Body of pancreas (tissue), 4 donors: ENCODE results near the gene CRYAA. TPM values are rescaled to one million over a fixed set of nuclear protein-coding genes. Genes with fewer than 3 reads are reported as not detected.
A peak's percentile ranks its signal among the peaks of the same experiment; 100 is the strongest.

ENCODE experiments used
- ATAC-seq: fragments of 150-250 bp; one replicate; pipeline ENCODE4 v1.9.1; 2016
- DNase-seq, 4 donors: peaks; one replicate each; pipeline ENCODE4 v3.0.0-alpha.2; 2019
- H3K27ac ChIP-seq, 4 donors: fragments of 200-600 bp; sonication (generic); 1 replicate in 3 of 4; 2 replicates in 1 of 4; pipeline versions ENCODE4 v1.5.1 to v1.6.1; 2016 to 2019; ENCODE audit warnings: mild to moderate bottlenecking in 1 of 4, mixed read lengths in 1 of 4, moderate library complexity in 1 of 4
- H3K27me3 ChIP-seq, 2 donors: fragments of 200-600 bp; sonication (generic); one replicate each; pipeline ENCODE4 v1.6.0; 2016; ENCODE audit warnings: mild to moderate bottlenecking in 1 of 2
- H3K36me3 ChIP-seq, 2 donors: fragments of 200-600 bp; sonication (generic); replicated peaks in 1 of 2; 2 replicates each; pipeline ENCODE4 v1.5.1; 2016; ENCODE audit warnings: low read depth in 2 of 2; ENCODE audit not compliant: insufficient read depth in 1 of 2
- H3K4me1 ChIP-seq: fragments of 200-600 bp; sonication (generic); one replicate; pipeline ENCODE4 v1.6.0; 2016
- H3K4me3 ChIP-seq, 2 donors: fragments of 200-600 bp; sonication (generic); 1 replicate in 1 of 2; 2 replicates in 1 of 2; pipeline ENCODE4 v1.5.1; 2016 to 2019
- H3K9me3 ChIP-seq, 3 donors: fragments of 200-600 bp; sonication (generic); 1 replicate in 2 of 3; 2 replicates in 1 of 3; pipeline ENCODE4 v1.5.1; 2016
- POLR2A ChIP-seq, 3 donors: fragments of 450-650 bp; IDR thresholded peaks; one replicate each; pipeline ENCODE4 v1.6.1; 2016; ENCODE audit warnings: antibody characterized with exemption in 3 of 3, mild to moderate bottlenecking in 2 of 3
- WGBS, 2 donors: methylation state at CpG; one replicate each; pipeline ENCODE4 v1.1.5; 2017; 5-methylcytosine and 5-hydroxymethylcytosine counted together
- intact Hi-C: fragments of 100-400 bp; cut with DNase I; formaldehyde crosslinking; loops from one replicate; pipeline ENCODE4 v1.15.1; 2023
- total RNA-seq, 2 donors: library from RNA; depleted of rRNA; stranded (reverse); fragments of >200 nt; gene quantifications; one replicate each; pipeline ENCODE4 v1.1.0, GENCODE V29; 2016
- TF ChIP-seq, protein P1 (sequence below), 7 experiments: fragments of 450-650 bp in 4 of 7; fragments of 200-600 bp in 3 of 7; sonication (generic) in 3 of 7; IDR thresholded peaks; one replicate each; pipeline ENCODE4 v1.5.1; 2016 to 2019; ENCODE audit warnings: antibody characterized with exemption in 7 of 7

CRYAA gene
- total RNA-seq, 2 donors from 2014 or later = not detected

DNA sequence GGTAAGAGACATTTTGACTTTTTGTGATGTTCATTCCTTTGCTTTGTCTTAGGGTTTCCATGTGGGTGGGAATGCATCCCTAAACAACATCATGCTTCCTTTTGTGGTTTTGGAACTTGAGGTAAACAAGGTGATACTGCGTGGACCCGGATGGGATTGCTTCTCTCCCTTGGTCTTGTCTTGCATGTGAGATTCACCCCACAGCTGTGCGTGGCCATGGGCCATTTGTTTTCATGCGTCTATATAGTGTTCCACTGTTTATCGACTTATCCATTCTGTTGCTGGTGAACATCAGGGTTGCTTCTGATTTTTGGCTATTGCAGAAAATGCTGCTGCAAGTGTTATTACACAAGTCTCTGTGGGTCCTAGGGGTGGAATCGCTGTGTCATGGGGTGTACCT is 21.1 kb downstream of the CRYAA start:
- DNase-seq (no peak), ATAC-seq (no peak)
- intact Hi-C loops = no loop called here
- H3K4me1 ChIP-seq = no peaks in the 10 kb centered on the region
- no peaks in the 10 kb centered on the region for H3K36me3 ChIP-seq
- TF ChIP-seq, protein P1, sequence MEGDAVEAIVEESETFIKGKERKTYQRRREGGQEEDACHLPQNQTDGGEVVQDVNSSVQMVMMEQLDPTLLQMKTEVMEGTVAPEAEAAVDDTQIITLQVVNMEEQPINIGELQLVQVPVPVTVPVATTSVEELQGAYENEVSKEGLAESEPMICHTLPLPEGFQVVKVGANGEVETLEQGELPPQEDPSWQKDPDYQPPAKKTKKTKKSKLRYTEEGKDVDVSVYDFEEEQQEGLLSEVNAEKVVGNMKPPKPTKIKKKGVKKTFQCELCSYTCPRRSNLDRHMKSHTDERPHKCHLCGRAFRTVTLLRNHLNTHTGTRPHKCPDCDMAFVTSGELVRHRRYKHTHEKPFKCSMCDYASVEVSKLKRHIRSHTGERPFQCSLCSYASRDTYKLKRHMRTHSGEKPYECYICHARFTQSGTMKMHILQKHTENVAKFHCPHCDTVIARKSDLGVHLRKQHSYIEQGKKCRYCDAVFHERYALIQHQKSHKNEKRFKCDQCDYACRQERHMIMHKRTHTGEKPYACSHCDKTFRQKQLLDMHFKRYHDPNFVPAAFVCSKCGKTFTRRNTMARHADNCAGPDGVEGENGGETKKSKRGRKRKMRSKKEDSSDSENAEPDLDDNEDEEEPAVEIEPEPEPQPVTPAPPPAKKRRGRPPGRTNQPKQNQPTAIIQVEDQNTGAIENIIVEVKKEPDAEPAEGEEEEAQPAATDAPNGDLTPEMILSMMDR (IDR thresholded peaks at IDR 0.05) = no peak
- no peak for TF ChIP-seq POLR2A (IDR thresholded peaks at IDR 0.05)
- H3K27ac ChIP-seq = no peak overlapping the region
- H3K4me3 ChIP-seq = no peak overlapping the region
- H3K27me3 ChIP-seq = no peaks in the 10 kb centered on the region
- WGBS, 2 donors = 87 to 91% methylated on average over 6 of the region's 6 CpGs
- no peaks in the 10 kb centered on the region for H3K9me3 ChIP-seq

DNA sequence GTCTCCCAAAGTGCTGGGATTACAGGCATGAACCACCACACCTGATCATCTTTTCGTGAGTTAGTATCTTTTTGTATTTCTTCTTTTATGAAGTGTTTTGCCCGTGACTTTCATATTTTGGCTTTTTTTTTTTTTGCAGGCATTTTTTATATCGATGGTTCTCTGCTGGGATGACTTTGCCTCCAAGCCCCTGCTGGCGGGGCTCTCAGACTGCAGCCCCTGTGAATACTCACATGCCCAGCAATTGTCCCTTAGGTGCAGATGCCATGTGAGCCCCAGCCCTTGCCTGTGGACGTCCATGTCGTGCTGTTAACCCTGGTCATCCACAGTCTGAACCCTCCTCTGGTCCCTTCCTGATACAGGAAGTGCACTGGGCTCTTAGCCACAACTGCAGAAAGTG is 21.7 kb downstream of the CRYAA start:
- Histone ChIP-seq H3K4me1 (no peaks in the 10 kb centered on the region), H3K4me3 (no peak overlapping the region), H3K9me3 (no peaks in the 10 kb centered on the region), H3K27ac (no peak overlapping the region), H3K27me3 (no peaks in the 10 kb centered on the region), H3K36me3 (no peaks in the 10 kb centered on the region)
- ATAC-seq (no peak), DNase-seq (peak in 1 of 4 donors; percentile 3)
- TF ChIP-seq, protein P1 (IDR thresholded peaks at IDR 0.05) = no peak
- intact Hi-C loops = no loop called here
- WGBS, 2 donors = 71 to 81% methylated on average over 6 of the region's 6 CpGs

DNA sequence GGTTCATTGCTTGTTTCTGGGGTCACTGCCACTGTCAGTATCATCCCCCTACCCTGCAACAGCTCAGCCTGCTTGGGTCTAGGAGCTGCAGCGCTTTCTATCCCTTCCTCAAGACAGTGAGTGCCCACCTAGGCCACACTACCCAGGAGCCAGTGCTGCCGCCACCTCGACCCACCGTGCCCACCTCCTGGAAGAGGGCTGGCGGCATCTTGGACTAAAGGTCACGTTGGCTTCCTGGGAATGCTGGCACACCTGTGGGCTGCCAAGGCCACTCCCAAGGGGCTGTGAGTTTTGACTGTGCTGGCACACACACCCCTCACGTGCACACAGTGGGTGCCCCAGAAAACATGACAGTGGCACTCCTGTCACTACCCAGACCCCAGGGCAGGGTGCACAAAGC is 22.1 kb downstream of the CRYAA start:
- H3K4me1 ChIP-seq = peaks cover 2% of the 10 kb centered on the region
- no peak overlapping the region for H3K27ac ChIP-seq
- DNase-seq = peak in 1 of 4 donors; percentile 5
- H3K36me3 ChIP-seq = no peaks in the 10 kb centered on the region
- no peaks in the 10 kb centered on the region for H3K9me3 ChIP-seq
- H3K4me3 ChIP-seq = no peak overlapping the region
- TF ChIP-seq POLR2A (IDR thresholded peaks at IDR 0.05) = no peak
- TF ChIP-seq, protein P1 (IDR thresholded peaks at IDR 0.05) = no peak
- 42% methylated on average over 7 of the region's 7 CpGs; no CpG with 5 or more reads in 1 of the 2 donors for WGBS, 2 donors
- H3K27me3 ChIP-seq = no peaks in the 10 kb centered on the region
- intact Hi-C loops = no loop called here
- ATAC-seq = no peak

DNA sequence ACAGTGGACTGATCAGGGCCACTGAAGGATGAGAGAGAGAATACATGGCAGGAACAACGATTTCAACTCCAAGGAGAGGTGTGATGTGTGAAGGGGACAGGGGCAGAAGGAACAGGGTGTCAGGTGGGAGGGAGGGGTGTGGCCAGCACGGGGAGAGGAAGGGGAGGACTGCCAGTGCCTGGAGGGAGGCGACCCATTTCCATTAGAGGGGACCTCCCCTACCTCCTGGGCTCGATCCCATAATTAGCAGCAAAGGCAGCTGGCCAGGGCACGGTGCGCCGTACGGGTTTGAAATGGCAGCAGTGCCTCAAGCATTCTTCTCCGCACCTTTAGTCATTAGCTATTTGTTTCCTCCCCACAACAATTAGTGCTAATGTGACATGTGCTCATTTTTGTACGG is 22.7 kb downstream of the CRYAA start:
- WGBS, 2 donors = 67 to 70% methylated on average over 10 of the region's 10 CpGs
- no peak for TF ChIP-seq POLR2A (IDR thresholded peaks at IDR 0.05)
- TF ChIP-seq, protein P1 (IDR thresholded peaks at IDR 0.05) = no peak
- H3K4me1 ChIP-seq = peaks cover 8% of the 10 kb centered on the region
- ATAC-seq = no peak
- no peak overlapping the region for H3K4me3 ChIP-seq
- intact Hi-C loops = no loop called here
- peak in 1 of 4 donors; percentile 4 for DNase-seq
- no peaks in the 10 kb centered on the region for H3K36me3 ChIP-seq
- H3K9me3 ChIP-seq = no peaks in the 10 kb centered on the region
- no peaks in the 10 kb centered on the region for H3K27me3 ChIP-seq
- no peak overlapping the region for H3K27ac ChIP-seq

DNA sequence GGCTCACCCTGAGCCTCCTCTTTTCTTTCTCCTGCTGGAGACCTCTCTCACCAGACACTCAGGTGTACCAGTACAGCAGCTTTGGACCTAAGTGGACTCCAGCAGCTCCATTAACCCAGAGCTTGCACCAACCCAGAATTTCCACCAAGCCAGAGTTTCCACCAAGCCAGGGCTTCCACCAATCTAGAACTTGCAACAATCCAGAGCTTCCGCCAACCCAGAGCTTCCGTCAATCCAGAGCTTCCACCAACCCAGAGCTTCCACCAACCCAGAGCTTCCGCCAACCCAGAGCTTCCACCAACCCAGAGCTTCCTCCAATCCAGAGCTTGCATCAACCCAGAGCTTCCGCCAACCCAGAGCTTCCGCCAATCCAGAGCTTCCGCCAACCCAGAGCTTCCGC is 23.2 kb downstream of the CRYAA start:
- Histone ChIP-seq H3K36me3 (no peaks in the 10 kb centered on the region), H3K4me3 (no peak overlapping the region), H3K27me3 (no peaks in the 10 kb centered on the region), H3K9me3 (no peaks in the 10 kb centered on the region), H3K4me1 (peaks cover 8% of the 10 kb centered on the region), H3K27ac (no peak overlapping the region)
- intact Hi-C loops = no loop called here
- 89 to 92% methylated on average over 5 to 7 of the region's 7 CpGs for WGBS, 2 donors
- TF ChIP-seq POLR2A (IDR thresholded peaks at IDR 0.05) = no peak
- TF ChIP-seq, protein P1 (IDR thresholded peaks at IDR 0.05) = no peak
- DNase-seq (no peak), ATAC-seq (no peak)
